Spleen (tissue), 7 donors: ENCODE results near the gene KHDC4.

Source experiments
- CTCF ChIP-seq, 11 experiments: fragments of 200-600 bp in 7 of 11; fragments of 450-650 bp in 4 of 11; sonication (generic) in 4 of 11; IDR thresholded peaks in 8 of 11; conservative IDR thresholded peaks in 3 of 11; 1 replicate in 7 of 11; 2 replicates in 4 of 11; pipeline versions ENCODE4 v1.4.0 to v1.8.0; 2016 to 2021; ENCODE audit warnings: antibody characterized with exemption in 11 of 11, inconsistent platforms in 4 of 11, mild to moderate bottlenecking in 1 of 11
- POLR2A ChIP-seq, 3 donors: fragments of 450-650 bp; IDR thresholded peaks; one replicate each; pipeline ENCODE4 v1.5.1; 2017; ENCODE audit warnings: antibody characterized with exemption in 3 of 3, mild to moderate bottlenecking in 1 of 3
- donor health status: DM: no; HTN: no; CAD: no; lungs with moderate emphysema.
- donor health status: DM: no; HTN: no; CAD: no.
- donor health status: DM: no; HTN: no; CAD: no.

DNA sequence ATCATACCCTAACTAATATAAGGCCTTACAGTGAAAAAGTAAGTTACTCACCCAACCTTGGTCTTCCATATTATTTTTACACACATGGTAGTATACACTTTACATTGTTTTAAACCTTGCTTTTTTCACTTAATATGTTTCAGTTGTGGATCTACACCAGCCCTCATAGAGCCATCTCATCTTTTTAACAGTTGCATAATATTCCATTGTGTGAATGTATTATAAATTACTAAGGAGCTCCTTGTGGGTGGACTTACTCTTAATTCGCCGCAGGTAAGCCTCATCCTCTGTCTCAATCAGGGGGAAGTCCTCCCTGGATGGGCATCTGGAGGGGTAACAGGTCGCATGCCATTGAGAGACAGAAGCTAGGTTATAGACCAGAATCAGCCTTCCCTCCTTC lies 20.4 kb upstream of the KHDC4 start:
- no peak for TF ChIP-seq CTCF (IDR thresholded peaks at IDR 0.05 in 8 of 11, conservative IDR thresholded peaks at IDR 0.05 in 3 of 11)
- no peak for TF ChIP-seq POLR2A (IDR thresholded peaks at IDR 0.05)
